Measurements from ENCODE around the gene H1-8.

The H1-8 gene

GRCh38 chr3:129573493-129573892 is 30.5 kb downstream of the H1-8 start:
- no peak for DNase-seq (ENCODE audit: low read depth in 2 of 2)

DNA sequence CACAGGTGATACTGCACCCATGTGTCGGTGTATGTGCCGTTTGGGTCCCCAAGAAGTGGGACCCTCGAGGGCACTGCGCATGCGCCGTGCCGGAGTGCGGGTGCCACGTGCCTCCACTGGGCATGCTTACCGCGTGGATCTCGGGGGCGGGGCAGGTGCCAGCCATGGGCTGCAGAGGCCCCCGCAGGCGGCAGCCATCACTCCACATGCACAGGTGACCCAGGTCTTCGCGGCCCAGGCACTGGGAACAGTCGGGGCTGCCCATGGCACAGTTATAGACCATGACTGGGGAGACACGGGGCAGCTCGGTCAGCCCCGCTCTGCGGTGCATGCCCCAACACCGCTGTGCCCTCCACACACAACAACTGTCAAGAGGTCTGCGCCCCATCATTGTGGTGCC is 31.2 kb downstream of the H1-8 start:
- no peak for DNase-seq (ENCODE audit: low read depth in 2 of 2)

DNA sequence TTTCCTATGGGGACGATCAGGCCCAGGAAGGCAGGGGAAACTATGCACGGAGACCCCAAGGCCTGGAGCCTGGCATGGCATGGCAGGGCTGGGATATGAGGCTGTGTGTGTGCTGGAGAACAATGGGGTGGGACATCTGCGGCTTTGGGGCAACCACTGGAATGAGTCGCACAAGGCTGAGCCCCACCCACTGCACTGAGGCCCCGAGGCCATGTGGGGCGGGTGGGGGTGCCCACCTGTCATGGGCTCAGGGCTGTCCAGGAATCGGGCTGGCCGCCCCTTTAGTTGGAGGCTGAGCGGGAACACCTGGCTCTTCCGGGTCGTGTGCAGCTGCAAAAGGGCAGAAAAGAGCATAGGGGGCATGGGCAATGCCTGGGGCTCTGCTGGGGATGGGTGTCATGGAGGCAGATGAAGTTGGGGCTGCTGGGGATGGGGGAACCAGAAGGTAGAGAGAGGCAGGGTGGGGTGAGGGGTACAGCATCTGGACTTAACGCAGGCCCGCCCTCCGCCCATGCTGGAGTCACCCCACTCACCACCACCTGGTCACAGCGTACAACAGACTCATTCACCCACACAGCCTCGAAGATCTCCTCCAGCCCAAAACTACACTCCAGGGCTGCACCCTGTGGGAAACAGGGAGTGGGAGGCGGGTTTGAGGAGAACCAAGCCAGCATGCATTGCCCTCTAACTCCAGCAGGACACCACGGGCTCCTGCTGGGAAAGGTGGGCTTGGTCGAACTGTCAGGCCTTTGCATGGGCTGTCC is 32.4 kb downstream of the H1-8 start:
- no peak for DNase-seq (ENCODE audit: low read depth in 2 of 2)

- no peak for DNase-seq (ENCODE audit: low read depth in 2 of 2)
Observed at GRCh38 chr3:129575997-129576384, 33.0 kb downstream of the H1-8 start.

DNA sequence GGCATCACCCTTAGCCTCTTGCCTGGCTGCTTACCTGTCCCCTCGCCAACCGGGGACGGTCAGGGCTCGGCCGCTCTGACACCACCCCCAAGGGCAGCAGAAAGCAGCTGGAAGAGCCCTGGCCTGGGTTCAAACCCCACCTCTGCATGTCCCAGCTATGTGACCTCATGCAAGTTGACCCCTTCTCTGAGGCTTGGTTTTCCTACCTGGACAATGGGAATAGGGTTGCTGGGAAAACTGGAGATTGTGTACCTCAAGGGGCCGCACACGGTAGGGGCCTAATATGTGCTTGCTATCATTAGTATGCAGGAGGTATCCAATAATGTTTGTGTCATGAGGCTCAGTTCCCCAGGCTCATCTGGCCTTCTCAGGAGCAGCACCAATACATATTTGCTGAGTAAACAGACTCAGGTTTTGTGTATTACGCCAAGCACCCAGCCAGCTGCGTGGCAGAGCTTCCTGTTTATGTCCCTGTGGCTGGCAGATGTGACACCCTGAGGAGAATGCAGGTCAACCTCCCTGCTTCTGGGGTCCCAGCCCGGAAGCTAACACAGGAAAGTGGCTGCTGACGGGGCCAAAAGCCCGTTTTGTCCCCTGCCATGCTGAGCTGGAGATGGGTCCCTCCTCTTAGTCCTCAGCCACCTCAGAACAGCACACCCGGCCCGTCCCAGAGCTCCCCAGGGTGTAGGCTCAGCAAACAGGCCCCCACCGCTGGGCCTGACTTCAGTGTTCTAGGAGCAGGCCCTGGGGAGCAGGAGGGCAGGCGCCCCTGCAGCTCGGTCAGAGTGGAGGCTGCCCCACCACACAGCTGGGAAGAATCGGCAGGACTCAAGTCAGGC is 33.8 kb downstream of the H1-8 start:
- DNase-seq (ENCODE audit: low read depth in 2 of 2): no peak

DNA sequence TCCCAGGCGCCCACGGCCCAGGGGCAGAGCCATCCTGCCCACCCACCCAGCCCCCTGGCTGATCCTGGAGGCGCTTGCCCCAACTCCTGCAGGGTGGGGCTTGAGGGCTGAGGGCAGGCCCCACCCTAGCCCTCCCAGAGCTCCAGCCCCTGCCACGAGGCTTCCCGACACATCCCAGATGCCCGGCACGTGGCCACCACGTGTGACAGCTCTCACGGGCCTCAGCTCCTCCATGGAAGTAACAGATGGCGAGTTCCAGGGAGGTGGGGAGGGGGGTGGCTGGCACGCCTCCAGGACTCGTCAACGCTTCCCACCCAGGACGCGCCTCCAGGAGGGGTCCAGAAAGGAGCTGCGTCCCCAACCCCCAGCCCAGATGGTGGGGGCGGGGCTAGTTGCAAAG is 34.4 kb downstream of the H1-8 start:
- peak in 1 of 2 experiments; percentile 38 for DNase-seq (ENCODE audit: low read depth in 2 of 2)

GRCh38 chr3:129577925-129578786 is 35.2 kb downstream of the H1-8 start:
- DNase-seq (ENCODE audit: low read depth in 2 of 2): no peak

DNA sequence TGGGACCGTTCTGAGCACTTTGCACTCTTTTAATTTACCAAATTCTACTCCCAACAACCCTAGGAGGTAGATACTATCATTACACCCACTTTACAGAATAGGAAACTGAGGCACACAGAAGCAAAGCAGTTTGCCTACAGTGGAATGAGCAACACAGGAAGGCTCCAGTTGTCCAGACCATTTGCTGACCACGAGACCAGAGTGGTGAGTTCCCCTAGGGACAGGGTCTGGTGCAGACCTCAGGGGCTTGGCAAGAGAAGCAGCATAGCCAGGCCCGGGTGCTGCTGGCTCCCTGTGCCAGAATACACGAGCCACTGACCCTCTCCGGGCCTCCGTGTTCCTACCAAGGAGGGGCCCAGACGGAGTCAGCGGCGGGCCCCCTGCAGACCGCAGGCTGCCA is 37.0 kb downstream of the H1-8 start:
- no peak for DNase-seq (ENCODE audit: low read depth in 2 of 2)

DNA sequence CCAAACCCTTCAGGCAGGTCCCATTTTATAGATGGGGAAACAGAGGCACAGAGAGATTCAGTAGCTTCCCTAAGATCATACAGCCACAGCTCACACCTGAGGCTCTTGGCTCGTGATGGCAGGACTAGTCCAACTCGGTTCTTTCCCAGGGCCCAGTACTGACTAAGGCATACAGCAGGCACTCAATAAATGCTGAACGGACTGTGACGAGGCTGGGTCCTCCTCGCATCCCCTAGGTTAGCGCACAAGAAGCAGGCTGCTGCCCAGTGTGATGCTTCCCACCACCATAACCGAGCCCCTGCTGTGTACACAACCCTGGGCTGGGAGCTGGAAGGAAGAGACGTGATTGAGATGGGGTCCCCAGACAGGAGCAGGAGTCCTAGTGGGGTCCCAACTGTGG is 38.6 kb downstream of the H1-8 start:
- DNase-seq (ENCODE audit: low read depth in 2 of 2): no peak

DNA sequence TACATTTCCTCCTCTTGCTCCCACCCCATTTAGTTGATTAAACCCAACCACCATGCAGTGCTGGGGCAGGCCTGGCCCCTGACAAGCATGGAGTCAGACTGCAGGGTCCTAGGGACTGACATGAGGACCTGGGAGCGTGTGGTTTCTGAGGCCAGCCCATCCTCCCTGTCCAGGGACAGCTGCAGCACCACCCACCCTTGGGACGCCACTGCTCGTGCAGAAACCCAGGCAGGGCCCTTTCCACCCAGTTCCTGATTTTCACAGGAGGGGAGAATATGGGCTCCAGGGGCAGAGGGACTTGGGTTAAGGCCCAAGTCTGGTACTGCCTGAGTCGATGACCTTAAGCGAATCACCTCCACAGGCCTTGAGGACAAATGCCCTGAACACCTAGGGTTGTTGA is 39.8 kb downstream of the H1-8 start:
- DNase-seq (ENCODE audit: low read depth in 2 of 2): no peak

DNA sequence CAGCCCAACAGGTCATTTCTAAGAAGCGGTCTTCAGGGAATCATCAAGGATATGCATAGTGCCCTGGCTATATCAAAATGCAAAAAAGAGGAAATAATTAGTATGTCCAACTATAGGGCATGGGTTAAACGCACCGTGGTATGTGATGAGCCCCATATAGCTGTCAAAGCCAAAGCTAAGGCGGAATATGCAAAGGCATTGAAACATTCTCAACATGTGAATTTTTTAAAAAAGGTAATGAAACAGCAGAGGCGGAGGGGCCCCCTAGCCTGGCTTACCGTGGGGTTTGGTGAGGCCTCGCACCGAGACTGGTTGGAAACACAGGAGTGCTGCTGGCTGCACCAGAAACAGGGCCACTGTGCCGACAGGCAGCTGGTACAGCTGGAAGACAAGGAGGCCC is 40.3 kb downstream of the H1-8 start:
- DNase-seq (ENCODE audit: low read depth in 2 of 2): no peak

GRCh38 chr3:129584631-129585030 is 41.7 kb downstream of the H1-8 start:
- DNase-seq (ENCODE audit: low read depth in 2 of 2): no peak

GRCh38 chr3:129585949-129586657 is 43.1 kb downstream of the H1-8 start:
- DNase-seq (ENCODE audit: low read depth in 2 of 2): no peak

GRCh38 chr3:129586746-129587430 is 43.9 kb downstream of the H1-8 start:
- DNase-seq (ENCODE audit: low read depth in 2 of 2): no peak

DNA sequence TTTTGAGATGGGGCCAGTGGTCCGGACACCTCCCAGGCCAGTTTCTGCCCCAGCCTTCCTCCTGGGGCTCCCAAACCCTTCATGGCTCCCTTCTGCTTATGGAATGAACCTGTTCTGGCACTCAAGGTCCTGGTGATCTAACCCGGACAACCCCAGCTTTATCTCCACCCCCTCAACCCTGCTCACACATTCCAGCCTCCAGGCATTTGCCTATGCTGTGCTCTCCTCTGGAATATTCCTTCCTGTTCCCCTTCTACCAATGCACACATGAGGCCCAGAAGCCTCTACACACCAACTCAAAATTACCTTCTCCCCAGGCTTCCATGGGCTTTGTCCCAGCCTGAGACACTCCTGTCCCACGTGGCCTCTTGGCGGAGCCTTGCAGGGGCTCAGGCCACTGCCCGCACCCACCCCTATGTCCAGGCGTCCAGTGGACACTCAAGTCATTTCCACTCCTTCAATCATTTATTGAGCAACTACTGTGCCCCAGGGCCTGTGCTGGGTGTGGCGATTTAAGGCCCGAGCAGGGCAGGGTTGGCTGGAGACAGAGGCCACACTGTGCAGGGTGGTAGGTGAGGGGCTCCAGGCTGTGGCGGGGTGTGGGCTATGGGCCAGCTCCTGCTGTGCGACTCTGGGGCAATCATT is 44.7 kb downstream of the H1-8 start:
- no peak for DNase-seq (ENCODE audit: low read depth in 2 of 2)

- DNase-seq (ENCODE audit: low read depth in 2 of 2): no peak
Observed at GRCh38 chr3:129590215-129590614, 47.2 kb downstream of the H1-8 start.

DNA sequence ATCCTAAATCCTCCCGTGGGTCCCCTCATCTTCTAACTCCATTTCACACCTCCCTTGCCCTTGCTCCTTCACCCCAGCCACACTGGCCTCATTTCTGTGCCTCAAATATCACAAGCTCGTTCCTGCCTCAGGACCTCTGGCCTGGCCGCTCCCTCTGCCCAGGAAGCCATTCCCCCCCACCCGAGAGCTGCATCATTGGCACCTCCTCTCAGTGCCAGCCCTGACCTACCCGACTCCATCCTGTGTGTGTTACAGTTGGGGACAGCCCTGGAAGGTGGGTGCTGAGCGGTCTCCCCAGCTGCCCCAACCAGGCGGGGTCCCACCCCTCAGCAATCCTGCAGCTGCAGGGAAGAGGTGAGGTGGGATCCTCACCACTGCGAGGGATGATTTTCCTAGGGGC is 49.0 kb downstream of the H1-8 start:
- DNase-seq (ENCODE audit: low read depth in 2 of 2): no peak

GRCh38 chr3:129592381-129593131 is 49.6 kb downstream of the H1-8 start:
- no peak for DNase-seq (ENCODE audit: low read depth in 2 of 2)

GRCh38 chr3:129593230-129593594 is 50.2 kb downstream of the H1-8 start:
- DNase-seq (ENCODE audit: low read depth in 2 of 2): no peak
